IPS-18a (cell line): ENCODE measurements around the gene CCDC93.

ENCODE experiments used
- H3K27ac ChIP-seq: one replicate; pipeline ENCODE4 v1.5.1; 2013; ENCODE audit warnings: low read length
- H3K27me3 ChIP-seq: one replicate; pipeline ENCODE4 v1.6.1; 2013; ENCODE audit warnings: mild to moderate bottlenecking, low read length; ENCODE audit not compliant: control insufficient read depth, insufficient read depth
- H3K36me3 ChIP-seq: one replicate; pipeline ENCODE4 v1.6.1; 2013; ENCODE audit warnings: low read depth, low read length; ENCODE audit not compliant: control insufficient read depth
- H3K4me1 ChIP-seq: one replicate; pipeline ENCODE4 v1.6.1; 2013; ENCODE audit warnings: low read depth, low read length; ENCODE audit not compliant: control insufficient read depth
- H3K4me3 ChIP-seq: one replicate; pipeline ENCODE4 v1.5.1; 2013; ENCODE audit warnings: low read length
- H3K9ac ChIP-seq: one replicate; pipeline ENCODE4 v1.6.1; 2013; ENCODE audit warnings: mild to moderate bottlenecking, low read length, moderate library complexity
- H3K9me3 ChIP-seq: one replicate; pipeline ENCODE4 v1.6.1; 2013; ENCODE audit warnings: low read depth, low read length; ENCODE audit not compliant: control insufficient read depth

Gene CCDC93

DNA sequence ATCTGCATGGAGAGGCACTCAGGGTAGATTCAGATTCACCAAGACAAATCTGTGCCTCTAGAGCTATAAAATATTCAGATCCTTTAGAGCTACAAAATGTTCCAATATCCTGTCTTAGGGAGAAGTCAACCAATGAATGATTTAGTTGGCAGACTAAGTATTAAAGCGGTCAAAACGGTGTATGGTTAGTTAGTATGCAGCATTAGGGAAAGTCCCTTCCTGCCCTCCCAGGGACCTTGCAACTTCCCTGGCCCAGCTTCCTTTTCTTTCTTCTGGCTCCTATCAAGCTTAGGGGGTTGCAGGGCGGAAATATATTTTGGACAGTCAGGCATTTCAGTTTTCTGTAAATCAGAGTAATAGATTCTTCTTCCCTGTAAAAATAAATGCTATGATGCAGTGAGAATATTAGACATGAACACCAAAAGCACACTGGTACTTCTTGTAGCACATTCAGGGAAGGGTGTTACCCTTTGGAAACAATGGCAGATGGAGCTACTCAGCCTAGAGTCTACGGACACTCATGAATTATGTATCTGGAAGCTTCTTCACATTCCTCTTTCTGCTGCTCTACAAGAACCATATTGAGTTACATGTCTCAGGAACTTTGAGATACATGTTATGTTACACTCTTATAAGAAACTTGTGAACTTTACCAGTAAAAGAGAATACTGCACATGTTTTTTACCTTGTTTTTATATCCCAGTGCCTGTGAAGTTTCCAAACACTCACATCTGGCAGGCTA is 45.7 kb downstream of the CCDC93 start:
- H3K4me3 ChIP-seq: no peak overlapping the region
- no peaks in the 10 kb centered on the region for H3K4me1 ChIP-seq
- H3K36me3 ChIP-seq: peaks cover 15% of the 10 kb centered on the region
- no peaks in the 10 kb centered on the region for H3K9me3 ChIP-seq
- H3K9ac ChIP-seq: no peak overlapping the region
- no peak overlapping the region for H3K27ac ChIP-seq
- no peaks in the 10 kb centered on the region for H3K27me3 ChIP-seq

- H3K4me3 ChIP-seq: no peak overlapping the region
- no peak overlapping the region for H3K9ac ChIP-seq
- no peaks in the 10 kb centered on the region for H3K27me3 ChIP-seq
- no peak overlapping the region for H3K27ac ChIP-seq
- H3K36me3 ChIP-seq: peaks cover under 1% of the 10 kb centered on the region
- H3K9me3 ChIP-seq: no peaks in the 10 kb centered on the region
- H3K4me1 ChIP-seq: no peaks in the 10 kb centered on the region
Measured at GRCh38 chr2:117963446-117963845, 50.4 kb downstream of the CCDC93 start.

- Histone ChIP-seq H3K27me3 (no peaks in the 10 kb centered on the region), H3K4me1 (no peaks in the 10 kb centered on the region), H3K9me3 (no peaks in the 10 kb centered on the region), H3K36me3 (peaks cover 13% of the 10 kb centered on the region), H3K4me3 (no peak overlapping the region), H3K27ac (no peak overlapping the region), H3K9ac (no peak overlapping the region)
Measured at GRCh38 chr2:117961201-117961600, 52.7 kb downstream of the CCDC93 start.

DNA sequence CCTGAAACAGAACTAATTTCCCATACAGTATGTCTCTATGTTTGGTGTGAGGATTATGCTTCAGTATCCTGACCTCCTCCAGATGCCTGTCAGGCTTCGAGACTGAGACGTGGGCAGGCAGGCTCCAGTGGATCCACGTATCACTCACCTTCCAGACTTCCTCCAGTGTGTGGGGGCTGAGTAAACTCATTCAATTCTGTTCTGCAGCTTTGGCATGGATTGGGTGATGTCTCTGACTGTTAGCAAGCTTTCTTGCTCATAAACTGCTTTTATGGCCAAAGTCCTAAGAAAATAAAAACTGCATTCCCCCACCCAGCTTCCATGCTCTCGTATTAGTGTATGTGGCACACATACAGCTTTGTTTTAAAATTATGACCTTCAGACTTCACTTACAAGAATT is 53.6 kb downstream of the CCDC93 start:
- Histone ChIP-seq H3K4me3 (no peak overlapping the region), H3K4me1 (no peaks in the 10 kb centered on the region), H3K36me3 (peaks cover 18% of the 10 kb centered on the region), H3K27me3 (no peaks in the 10 kb centered on the region), H3K9ac (no peak overlapping the region), H3K27ac (no peak overlapping the region), H3K9me3 (no peaks in the 10 kb centered on the region)

- Histone ChIP-seq H3K9me3 (no peaks in the 10 kb centered on the region), H3K27ac (no peak overlapping the region), H3K9ac (no peak overlapping the region), H3K4me1 (no peaks in the 10 kb centered on the region), H3K27me3 (no peaks in the 10 kb centered on the region), H3K36me3 (peaks cover 21% of the 10 kb centered on the region), H3K4me3 (no peak overlapping the region)
Measured at GRCh38 chr2:117958186-117958585, 55.7 kb downstream of the CCDC93 start.

DNA sequence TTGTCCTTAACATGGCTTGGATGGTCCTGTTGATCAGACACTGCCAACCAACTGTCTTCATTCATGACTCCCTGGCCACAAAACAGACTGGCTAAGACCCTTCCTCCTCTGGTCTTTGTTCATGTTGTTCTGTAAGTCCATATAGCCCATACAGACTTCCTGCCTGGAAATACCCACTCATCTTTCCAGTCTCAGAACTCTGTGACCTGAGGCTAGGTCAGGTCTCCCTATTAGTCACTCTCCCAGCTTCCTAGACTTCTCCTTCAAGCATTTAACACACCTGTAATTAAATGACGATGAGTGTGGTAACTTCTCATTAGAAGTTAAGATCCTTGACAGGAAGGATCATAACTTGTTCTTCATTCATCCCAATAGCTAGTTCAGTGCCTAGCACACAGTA is 56.3 kb downstream of the CCDC93 start:
- Histone ChIP-seq H3K27me3 (no peaks in the 10 kb centered on the region), H3K4me1 (no peaks in the 10 kb centered on the region), H3K9me3 (no peaks in the 10 kb centered on the region), H3K4me3 (no peak overlapping the region), H3K36me3 (peaks cover 21% of the 10 kb centered on the region), H3K9ac (no peak overlapping the region), H3K27ac (no peak overlapping the region)

DNA sequence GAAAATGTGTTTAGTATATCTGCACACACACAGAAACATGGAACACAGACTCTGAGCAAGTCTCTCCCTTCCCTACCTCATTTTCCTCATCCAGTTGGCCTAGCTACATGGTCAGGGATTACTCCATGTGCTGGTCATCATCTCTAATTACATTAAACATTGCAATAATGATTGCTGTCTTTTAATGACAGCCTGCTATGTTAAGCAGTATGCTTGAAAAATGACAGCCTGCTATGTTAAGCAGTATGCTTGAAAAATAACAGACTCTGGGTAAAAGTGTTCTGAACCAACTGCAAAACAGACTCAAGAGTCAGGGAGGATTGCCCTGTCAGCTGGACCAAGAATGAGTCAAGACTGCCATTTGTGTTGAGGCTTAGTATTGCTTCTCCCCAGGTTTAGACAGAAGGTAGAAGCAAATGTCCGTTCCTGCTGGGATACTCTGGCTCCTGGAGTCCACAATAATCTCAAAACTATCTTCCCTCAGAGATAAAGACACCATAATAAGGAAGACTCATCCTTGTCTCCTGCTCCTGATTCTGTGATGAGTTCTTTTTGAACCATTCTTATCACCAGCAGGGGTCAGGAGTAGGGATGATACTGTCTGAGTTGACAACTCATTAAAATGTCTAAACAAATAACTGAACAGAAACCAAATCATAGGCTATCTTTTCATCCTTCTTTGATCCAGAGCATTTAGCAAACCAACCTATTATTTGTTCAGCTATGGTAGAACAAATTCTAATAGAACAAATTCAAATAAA is 57.7 kb downstream of the CCDC93 start:
- Histone ChIP-seq H3K9me3 (no peaks in the 10 kb centered on the region), H3K27me3 (no peaks in the 10 kb centered on the region), H3K4me1 (no peaks in the 10 kb centered on the region), H3K27ac (no peak overlapping the region), H3K4me3 (no peak overlapping the region), H3K36me3 (peaks cover 33% of the 10 kb centered on the region), H3K9ac (no peak overlapping the region)

DNA sequence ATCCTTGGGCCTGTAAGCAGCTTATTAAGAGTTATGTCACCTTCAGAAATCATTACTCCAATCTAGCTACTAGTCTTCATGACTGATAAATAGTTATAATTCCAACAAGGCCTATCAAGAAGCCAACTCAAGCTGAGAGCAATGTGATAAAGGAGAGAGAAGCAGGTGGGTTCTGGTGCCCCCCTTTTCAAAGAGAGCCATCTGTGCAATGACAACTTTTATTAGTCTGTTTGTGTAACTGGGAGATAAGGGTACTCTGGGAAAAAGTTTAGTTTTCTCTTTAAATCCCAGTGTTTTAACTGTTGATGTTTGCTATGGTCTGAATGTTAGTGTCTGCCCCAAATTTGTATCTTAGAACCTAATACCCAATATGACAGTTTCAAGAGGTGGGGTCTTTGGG is 60.6 kb downstream of the CCDC93 start:
- Histone ChIP-seq H3K36me3 (peaks cover 44% of the 10 kb centered on the region), H3K27me3 (no peaks in the 10 kb centered on the region), H3K9ac (no peak overlapping the region), H3K27ac (no peak overlapping the region), H3K4me1 (no peaks in the 10 kb centered on the region), H3K9me3 (no peaks in the 10 kb centered on the region), H3K4me3 (no peak overlapping the region)

DNA sequence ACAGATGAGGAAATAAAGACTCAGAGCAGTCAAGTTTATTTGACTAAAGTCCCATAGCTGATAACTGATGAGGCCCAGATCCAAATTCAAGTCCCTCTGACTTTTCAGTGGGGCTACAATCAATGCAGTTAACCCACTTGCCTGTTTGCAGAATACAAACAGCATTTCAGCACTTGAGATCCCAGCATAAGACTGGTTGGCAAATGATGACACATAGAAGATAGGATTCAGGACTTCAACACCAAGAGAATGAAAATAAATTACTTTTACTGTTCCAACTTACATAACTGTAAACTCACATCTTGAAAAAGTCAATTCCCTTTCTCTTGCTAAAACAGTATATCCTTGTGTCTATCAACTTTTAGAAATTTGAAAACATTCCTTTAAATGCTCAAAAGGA is 61.2 kb downstream of the CCDC93 start:
- no peaks in the 10 kb centered on the region for H3K4me1 ChIP-seq
- no peak overlapping the region for H3K9ac ChIP-seq
- H3K9me3 ChIP-seq: no peaks in the 10 kb centered on the region
- peaks cover 42% of the 10 kb centered on the region for H3K36me3 ChIP-seq
- no peaks in the 10 kb centered on the region for H3K27me3 ChIP-seq
- no peak overlapping the region for H3K4me3 ChIP-seq
- H3K27ac ChIP-seq: no peak overlapping the region

- peaks cover 39% of the 10 kb centered on the region for H3K36me3 ChIP-seq
- no peak overlapping the region for H3K27ac ChIP-seq
- no peaks in the 10 kb centered on the region for H3K27me3 ChIP-seq
- no peaks in the 10 kb centered on the region for H3K9me3 ChIP-seq
- H3K9ac ChIP-seq: no peak overlapping the region
- no peaks in the 10 kb centered on the region for H3K4me1 ChIP-seq
- H3K4me3 ChIP-seq: no peak overlapping the region
Measured at GRCh38 chr2:117952228-117952627, 61.6 kb downstream of the CCDC93 start.

DNA sequence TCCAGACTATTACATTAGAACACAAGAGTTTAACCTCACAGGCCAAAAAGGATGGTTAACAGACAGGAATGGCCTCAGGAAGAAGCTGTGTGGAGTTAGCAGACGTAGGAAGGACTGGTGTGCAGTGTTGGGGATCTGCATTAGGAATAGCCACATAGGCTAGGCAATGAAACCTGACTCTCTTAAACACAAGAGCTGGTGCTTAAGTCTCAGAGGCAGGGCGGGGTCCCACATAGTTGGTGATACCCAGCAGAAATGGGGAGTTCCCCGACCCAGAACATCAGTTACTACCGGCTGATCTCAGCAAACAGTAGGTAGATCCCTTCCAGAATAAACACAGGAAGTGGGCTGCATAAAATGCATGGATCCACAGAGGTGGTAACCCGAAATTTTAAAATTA is 64.1 kb downstream of the CCDC93 start:
- Histone ChIP-seq H3K27ac (no peak overlapping the region), H3K4me1 (no peaks in the 10 kb centered on the region), H3K36me3 (peaks cover 48% of the 10 kb centered on the region), H3K4me3 (no peak overlapping the region), H3K27me3 (no peaks in the 10 kb centered on the region), H3K9me3 (no peaks in the 10 kb centered on the region), H3K9ac (no peak overlapping the region)

GRCh38 chr2:117948615-117949014 is 65.3 kb downstream of the CCDC93 start:
- no peak overlapping the region for H3K4me3 ChIP-seq
- H3K27me3 ChIP-seq: no peaks in the 10 kb centered on the region
- no peak overlapping the region for H3K27ac ChIP-seq
- no peaks in the 10 kb centered on the region for H3K9me3 ChIP-seq
- H3K36me3 ChIP-seq: peaks cover 52% of the 10 kb centered on the region
- H3K4me1 ChIP-seq: no peaks in the 10 kb centered on the region
- no peak overlapping the region for H3K9ac ChIP-seq
